NCI-H146 treated with DMSO at 0.1 percent for 48 hours (cell line): ENCODE results near the gene FAM171A1.
"Not testable (repeated sequence)": the region's sequence is repeated elsewhere in the genome, so short reads cannot be mapped to it uniquely, and the experiment has no call there.

Experiments
- DNase-seq: peaks from one replicate; lab custom pipeline; 2025; ENCODE audit not compliant: unreplicated experiment; lab: John Stamatoyannopoulos, UW

FAM171A1 gene

GRCh38 chr10:15320522-15321203 is 50.4 kb downstream of the FAM171A1 start:
- DNase-seq, result no peak

GRCh38 chr10:15320118-15320517 is 51.0 kb downstream of the FAM171A1 start:
- DNase-seq, result no peak

- DNase-seq, result peak; percentile 50
Observed at GRCh38 chr10:15316871-15317464, 54.1 kb downstream of the FAM171A1 start.

GRCh38 chr10:15316145-15316544 is 54.9 kb downstream of the FAM171A1 start:
- peak; percentile 80 for DNase-seq

- DNase-seq, result no peak
Observed at GRCh38 chr10:15315286-15315685, 55.8 kb downstream of the FAM171A1 start.

GRCh38 chr10:15314482-15315045 is 56.5 kb downstream of the FAM171A1 start:
- no peak for DNase-seq

GRCh38 chr10:15313843-15314242 is 57.2 kb downstream of the FAM171A1 start:
- DNase-seq, result no peak

GRCh38 chr10:15313047-15313446 is 58.0 kb downstream of the FAM171A1 start:
- DNase-seq, result no peak

GRCh38 chr10:15311569-15312280 is 59.4 kb downstream of the FAM171A1 start:
- DNase-seq, result no peak

GRCh38 chr10:15310776-15311568 is 60.1 kb downstream of the FAM171A1 start:
- DNase-seq, result no peak

GRCh38 chr10:15309221-15309620 is 61.9 kb downstream of the FAM171A1 start:
- no peak for DNase-seq

- DNase-seq, result no peak
Observed at GRCh38 chr10:15306735-15307280, 64.3 kb downstream of the FAM171A1 start.

GRCh38 chr10:15305634-15306033 is 65.5 kb downstream of the FAM171A1 start:
- DNase-seq, result no peak

- DNase-seq, result no peak
Observed at GRCh38 chr10:15305161-15305560, 65.9 kb downstream of the FAM171A1 start.

- DNase-seq, result not testable (repeated sequence)
Observed at GRCh38 chr10:15302188-15302956, 68.7 kb downstream of the FAM171A1 start.

- no peak for DNase-seq
Observed at GRCh38 chr10:15300697-15301096, 70.4 kb downstream of the FAM171A1 start.

- DNase-seq, result no peak
Observed at GRCh38 chr10:15300145-15300544, 70.9 kb downstream of the FAM171A1 start.

GRCh38 chr10:15296701-15297100 is 74.4 kb downstream of the FAM171A1 start:
- DNase-seq, result no peak

- no peak for DNase-seq
Observed at GRCh38 chr10:15295537-15296325, 75.4 kb downstream of the FAM171A1 start.
